Measurements from ENCODE around the gene RNF126.
"Not testable (repeated sequence)": the region's sequence is repeated elsewhere in the genome, so short reads cannot be mapped to it uniquely, and the experiment has no call there.

DNA sequence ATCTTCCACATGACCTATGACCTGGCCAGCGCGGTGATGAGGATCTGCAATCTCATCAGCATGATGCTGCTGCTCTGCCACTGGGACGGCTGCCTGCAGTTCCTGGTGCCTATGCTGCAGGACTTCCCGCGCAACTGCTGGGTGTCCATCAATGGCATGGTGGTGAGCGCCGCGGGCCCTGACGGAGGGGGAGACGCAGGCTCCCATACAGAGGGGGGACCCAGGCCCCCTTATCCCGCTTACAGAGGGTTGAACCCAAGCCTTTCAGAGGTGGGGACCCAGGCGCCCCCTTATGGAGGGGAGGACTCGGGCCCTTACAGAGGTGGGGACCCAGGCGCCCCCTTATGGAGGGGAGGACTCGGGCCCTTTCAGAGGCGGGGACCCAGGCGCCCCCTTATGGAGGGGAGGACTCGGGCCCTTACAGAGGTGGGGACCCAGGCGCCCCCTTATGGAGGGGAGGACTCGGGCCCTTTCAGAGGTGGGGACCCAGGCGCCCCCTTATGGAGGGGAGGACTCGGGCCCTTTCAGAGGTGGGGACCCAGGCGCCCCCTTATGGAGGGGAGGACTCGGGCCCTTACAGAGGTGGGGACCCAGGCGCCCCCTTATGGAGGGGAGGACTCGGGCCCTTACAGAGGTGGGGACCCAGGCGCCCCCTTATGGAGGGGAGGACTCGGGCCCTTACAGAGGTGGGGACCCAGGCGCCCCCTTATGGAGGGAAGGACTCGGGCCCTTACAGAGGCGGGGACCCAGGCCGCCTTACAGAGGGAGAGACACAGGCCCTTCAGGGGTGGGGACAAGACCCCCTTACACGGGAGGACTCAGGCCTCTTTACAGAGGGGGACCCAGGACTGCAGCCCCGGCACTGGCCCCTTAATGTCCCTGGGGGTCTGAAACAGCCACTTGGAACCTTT lies 57.7 kb downstream of the RNF126 start:
- TF ChIP-seq, protein P1, sequence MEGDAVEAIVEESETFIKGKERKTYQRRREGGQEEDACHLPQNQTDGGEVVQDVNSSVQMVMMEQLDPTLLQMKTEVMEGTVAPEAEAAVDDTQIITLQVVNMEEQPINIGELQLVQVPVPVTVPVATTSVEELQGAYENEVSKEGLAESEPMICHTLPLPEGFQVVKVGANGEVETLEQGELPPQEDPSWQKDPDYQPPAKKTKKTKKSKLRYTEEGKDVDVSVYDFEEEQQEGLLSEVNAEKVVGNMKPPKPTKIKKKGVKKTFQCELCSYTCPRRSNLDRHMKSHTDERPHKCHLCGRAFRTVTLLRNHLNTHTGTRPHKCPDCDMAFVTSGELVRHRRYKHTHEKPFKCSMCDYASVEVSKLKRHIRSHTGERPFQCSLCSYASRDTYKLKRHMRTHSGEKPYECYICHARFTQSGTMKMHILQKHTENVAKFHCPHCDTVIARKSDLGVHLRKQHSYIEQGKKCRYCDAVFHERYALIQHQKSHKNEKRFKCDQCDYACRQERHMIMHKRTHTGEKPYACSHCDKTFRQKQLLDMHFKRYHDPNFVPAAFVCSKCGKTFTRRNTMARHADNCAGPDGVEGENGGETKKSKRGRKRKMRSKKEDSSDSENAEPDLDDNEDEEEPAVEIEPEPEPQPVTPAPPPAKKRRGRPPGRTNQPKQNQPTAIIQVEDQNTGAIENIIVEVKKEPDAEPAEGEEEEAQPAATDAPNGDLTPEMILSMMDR (IDR thresholded peaks at IDR 0.05): not testable (repeated sequence)
- not testable (repeated sequence) for TF ChIP-seq POLR2A (IDR thresholded peaks at IDR 0.05)
